Glomerular endothelial cell (primary cell): Measurements from ENCODE around the gene ODAD3. TPM values are rescaled to one million over a fixed set of nuclear protein-coding genes. Genes with fewer than 3 reads are reported as not detected.
"Not testable (repeated sequence)": the region's sequence is repeated elsewhere in the genome, so short reads cannot be mapped to it uniquely, and the experiment has no call there.

Experiments
- DNase-seq: peaks from one replicate; pipeline ENCODE4 v3.0.0-alpha.2; 2011; ENCODE audit warnings: low read depth, low spot score; ENCODE audit errors: extremely low read depth
- total RNA-seq: library from RNA; depleted of rRNA; stranded (reverse); fragments of >200 nt; gene quantifications from 2 replicates; pipeline ENCODE4 v1.2.3, GENCODE V29; 2015

ODAD3 gene
- total RNA-seq, 1 donor from 2014 or later = 0.06 TPM

DNA sequence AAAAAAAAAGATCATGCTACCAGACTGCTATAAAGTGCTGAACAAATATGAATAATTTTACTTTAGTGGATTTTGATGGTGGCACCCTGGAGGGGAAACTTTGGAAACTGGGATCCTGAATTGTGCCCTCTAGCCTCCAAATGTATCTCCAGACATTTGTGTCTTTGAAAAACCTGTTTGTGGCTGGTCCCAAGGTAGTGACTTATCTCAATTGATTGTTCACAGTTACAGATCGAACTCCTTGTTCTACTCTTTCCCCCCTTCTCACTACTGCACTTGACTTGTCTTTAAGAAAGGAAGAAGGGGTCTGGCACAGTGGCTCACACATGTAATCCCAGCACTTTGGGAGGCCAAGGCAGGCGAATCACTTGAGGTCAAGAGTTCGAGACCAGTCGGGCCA, 26.3 kb downstream of the ODAD3 start:
- DNase-seq = no peak

DNA sequence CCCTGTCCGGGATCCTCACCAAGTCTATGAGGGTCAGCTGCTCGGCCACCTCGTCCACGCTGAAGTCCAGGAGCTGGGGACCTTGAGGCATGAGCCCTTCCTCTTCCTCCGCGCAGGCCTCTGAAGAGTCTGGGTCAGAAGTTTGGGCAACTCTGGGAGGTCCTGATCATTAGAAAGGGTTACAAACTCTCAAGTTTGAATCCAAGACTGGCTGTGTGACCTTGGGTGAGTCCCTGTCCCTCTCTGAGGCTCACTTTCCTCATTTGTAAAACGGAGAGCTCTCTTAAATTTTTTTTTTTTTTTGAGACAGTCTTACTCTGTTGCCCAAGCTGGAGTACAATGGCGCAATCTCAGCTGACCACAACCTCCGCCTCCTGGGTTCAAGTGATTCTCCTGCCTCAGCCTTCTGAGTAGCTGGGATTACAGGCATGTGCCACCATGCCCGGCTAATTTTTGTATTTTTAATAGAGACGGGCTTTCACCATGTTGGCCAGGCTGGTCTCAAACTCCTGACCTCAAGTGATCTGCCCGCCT, 28.2 kb downstream of the ODAD3 start:
- DNase-seq = not testable (repeated sequence)

DNA sequence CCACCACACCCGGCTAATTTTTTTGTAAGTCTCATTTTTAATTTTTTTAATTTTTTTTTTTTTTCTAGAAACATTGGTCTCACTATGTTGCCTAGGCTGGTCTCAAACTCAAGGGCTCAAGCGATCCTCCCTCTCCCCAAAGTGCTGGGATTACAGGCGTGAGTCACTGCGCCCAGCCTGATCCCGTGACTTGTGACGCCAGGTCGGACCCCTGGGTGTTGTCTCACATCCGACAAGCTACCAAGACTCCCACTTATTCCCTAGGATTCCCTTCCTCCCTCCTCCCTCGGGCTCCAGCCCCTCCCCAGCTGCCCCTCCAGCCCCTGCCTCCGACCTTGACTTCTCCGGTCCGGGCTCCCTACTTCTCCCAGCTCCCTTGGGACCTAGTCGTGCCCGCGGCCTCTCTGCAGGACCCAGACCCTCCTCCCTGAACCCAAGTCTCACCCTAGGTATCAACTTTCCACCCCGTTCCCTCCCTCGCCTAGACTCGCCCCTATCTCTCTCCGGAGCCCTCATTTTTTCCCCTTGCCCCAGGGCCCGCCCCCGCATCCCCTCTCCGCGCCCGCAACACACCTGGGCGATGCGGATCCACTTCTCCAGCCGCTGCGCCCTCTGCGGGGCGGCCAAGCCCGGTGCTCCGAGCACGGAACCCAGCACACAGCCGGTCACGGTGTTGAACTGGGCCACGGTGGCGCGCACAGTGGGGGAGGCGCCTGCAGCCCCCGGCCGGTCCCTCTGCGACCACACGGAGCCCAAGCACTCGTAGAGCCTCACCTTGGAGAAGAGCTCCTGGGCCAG, 28.9 kb downstream of the ODAD3 start:
- no peak for DNase-seq

DNA sequence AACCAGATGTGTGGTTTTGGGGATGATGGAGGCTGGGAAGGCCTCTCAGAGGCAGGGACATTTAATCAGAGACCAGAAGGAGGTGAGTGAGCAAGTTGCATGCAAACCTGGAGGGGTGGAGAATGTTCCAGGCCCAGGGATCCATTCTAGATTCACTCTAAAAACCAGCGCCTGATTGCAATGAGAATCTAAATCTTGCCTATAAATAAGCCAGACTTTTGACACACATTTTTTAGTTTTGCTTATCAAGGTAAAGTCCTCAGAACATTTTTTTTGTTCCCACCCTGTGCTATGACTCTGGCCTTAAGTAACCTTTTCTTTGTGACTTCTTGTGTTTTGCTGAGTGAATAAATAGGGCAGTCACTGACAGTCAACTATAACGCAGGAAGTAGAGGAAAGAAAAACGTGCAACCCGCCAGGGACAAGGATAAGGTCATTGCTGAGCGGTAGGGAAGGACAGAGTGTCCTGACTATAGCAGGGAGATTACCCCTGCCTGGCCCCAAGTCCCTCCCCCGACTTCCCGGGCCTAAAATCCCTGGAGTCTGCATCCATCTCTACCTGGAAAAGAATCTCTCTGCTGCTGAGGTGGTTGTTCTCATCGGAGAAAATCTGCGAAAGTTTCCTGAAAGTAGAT, 30.2 kb downstream of the ODAD3 start:
- no peak for DNase-seq

DNA sequence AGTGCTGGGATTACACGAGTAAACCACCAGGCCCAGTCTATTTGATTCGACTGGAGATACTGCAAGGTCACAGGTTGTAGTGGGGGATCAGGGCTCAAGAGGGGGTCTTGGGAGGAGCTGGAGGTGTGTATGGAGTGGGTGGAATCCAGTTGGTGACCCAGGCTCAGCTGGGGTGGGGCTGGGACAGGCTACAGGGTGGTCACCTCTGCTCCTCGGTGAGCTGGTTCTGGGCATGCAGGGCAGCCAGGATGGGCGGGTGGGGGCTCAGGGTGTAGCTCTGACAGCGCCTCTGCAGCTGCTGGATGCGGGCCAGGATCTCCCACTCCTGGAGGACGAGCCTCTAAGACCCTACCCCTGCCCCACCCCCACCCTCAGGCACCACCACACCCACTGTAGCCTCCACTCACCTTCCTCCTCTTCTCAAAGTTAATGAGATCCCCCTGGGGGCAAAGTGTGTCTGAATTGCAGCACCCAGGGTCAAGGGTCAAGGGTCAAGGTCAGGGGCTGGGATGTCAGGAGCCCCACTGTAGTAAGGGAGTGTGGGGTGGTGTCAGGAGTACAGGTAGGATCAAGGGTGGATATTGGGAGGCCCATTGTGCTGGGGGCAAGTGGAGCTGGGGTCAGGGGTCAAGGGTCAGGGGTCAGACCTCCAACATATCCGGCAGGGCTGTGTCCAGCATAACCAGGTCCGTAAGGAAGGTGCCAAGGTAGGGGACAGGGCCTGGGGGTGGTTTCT, 32.9 kb downstream of the ODAD3 start:
- no peak for DNase-seq

DNA sequence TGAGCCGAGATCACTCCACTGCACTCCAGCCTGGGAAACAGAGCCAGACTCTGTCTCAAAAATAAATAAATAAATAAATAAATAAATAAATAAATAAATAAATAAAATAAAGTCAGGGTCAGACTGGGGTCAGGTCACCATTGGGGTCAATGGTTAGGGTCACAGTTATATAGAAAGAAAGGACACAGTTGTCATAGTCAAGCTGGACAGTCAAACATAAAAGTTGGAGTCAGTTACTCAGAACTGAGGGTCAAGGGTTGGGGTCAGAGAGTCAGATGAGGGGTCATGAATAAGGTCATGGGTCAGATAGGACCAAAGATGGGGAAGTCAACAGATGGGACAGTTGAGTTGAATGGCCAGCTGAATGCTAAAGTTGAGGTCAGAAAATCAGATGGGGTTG, 34.1 kb downstream of the ODAD3 start:
- DNase-seq = no peak

DNA sequence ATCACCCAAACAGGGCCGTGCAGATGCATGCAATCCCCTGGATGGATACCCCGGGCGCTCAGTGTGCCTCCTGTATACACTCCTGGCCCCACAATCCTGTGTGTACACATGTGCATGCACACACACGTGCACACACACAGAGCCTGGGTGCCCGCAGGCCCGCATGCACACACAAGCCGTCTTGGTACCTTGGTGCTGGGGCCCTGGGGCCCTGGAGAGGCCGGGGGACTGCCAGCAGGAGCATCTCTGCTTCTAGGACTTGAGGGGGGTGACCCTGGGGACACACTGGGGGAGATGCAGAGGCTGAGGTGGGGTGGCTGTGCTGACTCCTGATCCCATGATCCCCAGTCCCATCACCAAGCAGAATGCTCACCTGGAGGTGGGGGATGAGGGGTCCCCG, 35.3 kb downstream of the ODAD3 start:
- no peak for DNase-seq

DNA sequence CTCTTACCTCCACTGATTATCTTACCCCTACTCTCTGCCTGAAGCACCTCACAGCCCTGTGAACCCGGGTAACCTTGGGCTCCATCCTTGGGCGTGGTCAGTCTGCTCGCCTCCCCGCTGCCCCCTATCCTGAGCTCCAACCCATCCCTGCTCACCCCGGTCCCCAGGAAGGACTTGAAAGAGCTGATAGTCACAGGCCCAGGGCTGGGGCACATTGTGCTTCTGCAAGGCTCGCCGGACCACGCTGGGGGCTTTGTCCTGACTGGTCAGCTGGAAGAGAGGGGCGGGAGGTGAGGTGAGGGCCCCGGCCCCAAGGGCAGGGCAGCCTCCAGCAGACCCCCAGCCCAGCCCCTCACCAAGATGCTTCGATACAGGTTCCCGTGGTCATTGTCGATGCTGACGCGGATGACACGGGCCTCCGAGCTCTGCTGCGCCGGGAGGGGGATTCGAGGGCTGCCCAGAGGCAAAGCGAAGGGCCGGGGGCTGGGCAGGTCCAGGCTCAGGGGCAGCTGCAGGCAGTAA, 37.8 kb downstream of the ODAD3 start:
- DNase-seq = no peak

DNA sequence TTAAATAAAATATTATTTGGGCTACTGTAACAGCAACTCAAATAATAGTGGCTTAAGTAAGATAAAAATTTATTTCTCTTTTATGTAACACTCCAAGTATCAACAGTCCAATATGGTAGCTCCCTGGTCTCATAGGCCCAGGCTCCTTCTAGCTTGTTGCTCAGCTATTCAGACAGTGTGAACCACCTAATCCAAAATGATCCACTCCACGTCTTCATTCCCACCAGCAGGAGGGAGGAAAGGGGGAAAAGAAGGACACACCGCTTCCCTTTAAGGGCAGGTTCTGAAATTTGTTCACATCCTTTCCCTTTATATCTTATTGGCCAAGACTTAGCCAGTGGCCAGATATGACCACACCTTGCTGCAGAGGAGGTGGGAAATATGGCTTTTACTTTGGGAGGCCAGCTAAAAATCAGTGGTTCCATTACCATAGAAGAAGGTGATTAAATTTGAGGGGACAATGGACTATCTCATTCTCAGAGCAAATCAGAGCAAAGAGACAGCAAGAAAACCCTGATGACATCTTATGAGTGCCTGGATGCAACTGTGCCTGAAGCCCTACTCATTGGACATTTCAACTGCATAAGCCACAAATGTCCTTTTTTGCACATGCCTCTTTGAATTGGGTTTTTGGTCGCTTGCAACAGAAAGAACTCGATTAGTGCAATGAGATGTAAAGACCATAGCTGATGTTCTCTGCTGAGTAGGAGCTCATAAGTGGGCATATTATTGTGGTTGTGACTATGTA, 43.8 kb downstream of the ODAD3 start:
- no peak for DNase-seq

DNA sequence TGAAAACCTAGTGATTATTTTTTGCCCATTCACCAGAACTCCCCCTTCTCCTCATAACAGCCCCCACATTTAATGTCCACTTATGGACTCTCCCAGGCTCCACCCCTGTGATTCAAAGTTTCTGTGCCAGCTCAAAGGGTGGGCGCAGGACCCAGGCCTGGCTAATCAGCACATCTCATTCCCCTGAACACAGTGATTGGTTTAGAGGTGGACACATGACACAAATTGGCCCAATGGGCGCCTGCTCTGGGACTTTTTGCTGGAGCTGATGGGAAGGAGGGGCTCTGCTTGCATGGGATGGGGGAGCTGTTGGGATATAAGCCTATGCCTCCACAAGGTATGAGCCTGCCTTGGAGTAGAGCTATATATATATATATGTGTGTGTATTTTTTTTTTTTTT, 44.6 kb downstream of the ODAD3 start:
- DNase-seq = no peak

DNA sequence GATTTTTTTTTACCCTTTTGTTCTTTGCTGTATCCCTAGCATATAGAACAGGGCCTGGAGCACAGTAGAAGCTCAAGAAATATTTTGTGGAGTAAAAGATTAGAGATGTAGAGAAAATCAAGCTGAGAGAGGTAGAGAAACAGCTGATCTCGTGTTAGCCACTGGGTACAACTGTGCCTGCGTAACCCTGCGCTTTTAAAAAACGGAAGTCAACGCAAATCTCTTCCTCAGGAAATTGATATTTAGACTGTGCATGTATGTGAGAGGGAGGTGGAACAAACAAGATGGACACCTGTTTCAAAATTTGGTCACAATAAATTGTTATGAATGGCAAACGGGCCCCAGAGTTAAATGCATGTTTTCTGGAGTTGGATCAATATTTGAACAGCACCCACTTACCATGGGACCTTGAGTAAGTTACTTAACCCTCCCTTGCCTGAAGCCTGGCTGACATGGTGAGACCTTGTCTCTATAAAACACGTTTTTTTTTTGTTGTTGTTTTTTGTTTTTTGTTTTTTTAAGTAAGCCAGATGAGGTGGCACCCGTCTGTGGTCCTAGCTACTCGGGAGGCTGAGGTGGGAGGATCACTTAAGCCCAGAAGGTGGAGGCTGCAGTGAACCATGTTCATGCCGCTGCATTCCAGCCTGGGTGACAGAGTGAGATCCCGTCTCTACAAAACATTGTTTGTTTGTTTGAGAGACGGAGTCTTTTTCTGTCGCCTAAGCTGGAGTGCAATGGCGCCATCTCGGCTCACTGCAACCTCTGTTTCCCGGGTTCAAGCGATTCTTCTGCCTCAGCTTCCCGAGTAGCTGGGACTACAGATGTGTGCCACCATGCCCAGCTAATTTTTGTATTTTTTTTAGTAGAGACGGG, 47.5 kb downstream of the ODAD3 start:
- no peak for DNase-seq

DNA sequence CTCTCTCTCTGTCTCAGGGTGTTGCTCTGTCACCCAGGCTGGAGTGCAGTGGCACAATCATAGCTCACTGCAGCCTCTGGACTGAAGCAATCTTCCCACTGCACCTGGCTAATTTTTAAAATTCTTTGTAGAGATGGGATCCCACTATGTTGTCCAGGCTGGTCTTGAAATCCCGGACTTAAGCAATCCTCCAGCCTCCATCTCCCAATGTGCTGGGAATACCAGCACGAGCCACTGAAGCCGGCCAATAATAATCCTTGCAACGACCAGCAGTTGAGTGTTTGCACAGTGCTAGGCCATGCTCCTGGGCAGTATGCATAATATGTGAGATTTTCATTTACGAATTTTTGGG, 50.2 kb downstream of the ODAD3 start:
- no peak for DNase-seq

DNA sequence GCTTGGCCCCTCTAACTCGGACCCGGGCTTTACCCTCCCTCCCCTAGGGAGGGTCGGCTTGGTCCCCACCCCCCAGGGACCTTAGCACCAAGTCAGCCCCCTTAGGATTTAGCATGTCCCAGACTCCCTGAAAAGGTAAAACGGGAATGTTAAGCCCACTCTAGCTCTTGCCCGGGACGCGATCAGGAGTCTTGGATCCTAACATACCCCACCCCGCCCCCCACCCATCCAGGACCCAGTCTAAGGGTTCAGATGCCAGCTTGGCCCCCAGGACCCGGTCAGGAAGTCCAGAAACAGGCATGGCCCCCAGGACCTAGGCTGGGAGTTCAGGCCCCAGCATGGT, 51.2 kb downstream of the ODAD3 start:
- no peak for DNase-seq

DNA sequence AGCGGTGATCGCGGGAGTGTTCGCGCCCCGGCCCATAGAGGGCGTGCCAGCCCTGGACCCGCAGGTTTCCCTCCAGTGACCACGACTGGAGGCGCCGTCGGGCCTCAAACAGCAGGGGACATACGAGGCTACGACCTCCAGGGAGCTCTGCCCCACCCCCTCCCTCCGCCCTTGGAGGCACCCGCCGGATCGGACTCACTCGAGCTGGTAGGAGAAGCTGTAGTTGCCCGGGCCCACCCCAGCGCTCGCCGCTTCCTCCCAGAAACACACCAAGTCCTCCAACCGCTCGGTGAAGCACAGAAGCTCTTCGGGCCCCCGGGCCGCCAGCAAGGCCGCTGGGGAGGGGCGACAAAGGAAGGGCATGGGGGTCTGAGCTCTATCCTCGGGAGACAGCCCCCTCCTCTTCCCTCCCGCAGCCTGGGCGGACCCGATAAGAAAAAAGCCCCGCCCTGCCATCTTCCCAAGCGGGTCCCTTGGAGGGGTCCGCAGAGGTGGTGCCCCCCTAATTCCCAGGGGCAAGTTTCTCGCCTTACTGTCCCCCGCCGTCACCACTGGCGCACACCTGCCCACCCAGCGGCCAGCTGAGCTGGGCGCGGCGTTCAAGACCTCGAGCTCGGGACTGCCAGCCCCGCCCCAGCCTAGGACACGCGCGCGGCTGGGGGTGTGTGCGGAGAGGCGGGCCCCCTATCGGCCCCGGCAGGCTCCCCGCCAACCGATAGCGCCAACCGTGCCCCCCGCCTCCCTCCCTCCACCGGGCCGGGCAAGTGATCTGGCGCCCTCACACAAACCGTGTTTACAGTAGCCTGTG, 51.8 kb downstream of the ODAD3 start:
- DNase-seq = no peak

DNA sequence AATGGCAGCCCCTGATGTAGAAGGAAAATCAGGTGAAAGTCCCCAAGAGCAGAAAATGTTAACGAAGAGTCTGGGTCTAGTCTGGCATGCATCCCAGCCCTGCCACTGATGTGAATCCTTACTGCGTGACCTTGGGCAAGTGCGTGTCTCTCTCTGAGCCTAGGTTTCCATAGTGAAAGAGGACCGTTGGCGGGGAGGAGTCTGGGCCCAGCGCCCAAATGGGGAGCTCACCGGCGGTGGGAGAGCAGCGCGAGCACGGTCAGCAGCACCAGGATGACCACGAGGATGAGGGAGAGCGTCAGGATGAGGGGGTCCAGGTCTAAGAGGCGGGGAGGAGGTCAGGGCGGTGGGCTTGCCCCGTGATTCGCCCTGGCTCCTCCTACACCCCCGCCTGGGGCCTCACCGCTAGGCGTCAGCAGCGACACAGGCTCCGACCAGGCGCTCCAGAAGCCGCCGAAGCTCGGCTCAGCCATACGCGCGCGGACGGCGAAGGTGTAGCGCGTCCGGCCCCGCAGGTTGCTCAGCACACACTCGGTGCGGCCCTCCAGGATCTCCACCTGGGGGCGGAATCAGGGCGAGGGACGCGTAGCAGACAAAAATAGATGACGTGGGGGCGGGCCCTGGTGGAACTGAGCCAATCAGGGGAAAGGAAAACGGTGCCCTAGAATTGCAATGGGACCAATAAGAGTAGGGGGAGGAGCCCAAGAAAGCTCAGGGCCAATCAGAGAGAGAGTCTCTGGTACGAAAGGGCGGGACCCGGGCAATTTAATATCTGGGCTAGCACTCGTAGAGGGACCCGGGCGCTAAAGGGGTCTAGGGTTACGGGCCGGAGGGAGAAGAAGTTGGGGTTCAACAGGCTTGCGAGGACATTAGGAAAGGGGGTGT, 54.0 kb downstream of the ODAD3 start:
- no peak for DNase-seq

DNA sequence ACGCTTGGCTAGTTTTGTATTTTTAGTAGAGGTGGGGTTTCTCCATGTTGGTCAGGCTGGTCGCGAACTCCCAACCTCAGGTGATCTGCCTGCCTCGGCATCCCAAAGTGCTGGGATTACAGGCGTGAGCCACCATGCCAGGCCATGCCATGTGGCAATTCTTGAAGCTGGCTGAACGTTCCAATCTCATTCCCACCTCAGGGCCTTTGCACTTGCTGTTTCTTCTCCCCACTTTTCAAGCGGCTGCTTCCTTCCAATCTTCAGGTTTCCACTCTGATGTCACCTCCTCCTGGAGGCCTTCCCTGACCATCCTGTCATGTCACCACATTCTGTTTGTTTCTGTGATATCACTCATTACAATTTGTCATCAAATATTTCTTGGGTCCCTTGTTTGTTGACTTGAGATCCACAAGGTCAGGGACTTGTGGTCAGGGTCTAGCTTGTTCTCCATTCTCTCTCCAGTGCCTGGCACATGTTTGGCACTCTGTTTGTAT, 55.0 kb downstream of the ODAD3 start:
- DNase-seq = no peak

DNA sequence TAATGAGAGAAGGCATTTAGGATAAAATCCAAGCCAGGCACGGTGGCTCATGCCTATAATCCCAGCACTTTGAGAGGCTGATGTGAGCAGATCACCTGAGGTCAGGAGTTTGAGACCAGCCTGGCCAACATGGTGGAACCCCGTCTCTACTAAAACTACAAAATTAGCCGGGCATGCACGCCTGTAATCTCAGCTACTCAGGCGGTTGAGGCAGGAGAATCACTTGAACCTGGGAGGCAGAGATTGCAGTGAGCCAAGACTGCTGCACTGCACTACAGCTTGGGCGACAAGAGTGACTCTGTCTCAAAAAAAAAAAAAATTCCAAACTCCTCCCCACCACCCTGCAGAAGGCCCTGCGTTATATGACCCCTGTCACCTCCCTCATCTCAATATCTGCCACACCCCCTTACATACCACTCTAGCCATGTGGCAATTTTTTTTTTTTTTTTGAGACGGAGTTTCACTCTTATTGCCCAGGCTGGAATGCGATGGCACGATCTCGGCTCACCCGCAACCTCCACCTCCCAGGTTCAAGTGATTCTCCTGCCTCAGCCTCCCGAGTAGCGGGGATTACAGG, 55.6 kb downstream of the ODAD3 start:
- not testable (repeated sequence) for DNase-seq
